K562 (cell line): Measurements from ENCODE around the gene BCL11A. TPM values are rescaled to one million over a fixed set of nuclear protein-coding genes. Genes with fewer than 3 reads are reported as not detected.

Experiments
- BDP1 ChIP-seq: IDR thresholded peaks from 3 replicates; pipeline ENCODE4 v1.6.1; 2011; ENCODE audit not compliant: insufficient read length, insufficient read depth
- CHD2 ChIP-seq: IDR thresholded peaks from 2 replicates; pipeline ENCODE4 v1.6.1; 2011; ENCODE audit warnings: low read depth, low read length
- EP300 ChIP-seq: IDR thresholded peaks from 2 replicates; pipeline ENCODE4 v1.6.1; 2012; ENCODE audit warnings: low read length, improper control_type of control experiment
- ETV6 ChIP-seq, 3 experiments: fragments of 150-350 bp in 1 of 3; sonication (generic) in 1 of 3; formaldehyde crosslinking in 1 of 3; IDR thresholded peaks; 2 replicates each; pipeline versions ENCODE4 v1.6.1 to v1.8.0; 2014 to 2022; ENCODE audit warnings: borderline replicate concordance in 2 of 3, low read depth in 2 of 3, antibody characterized with exemption in 1 of 3, low read length in 1 of 3, mild to moderate bottlenecking in 1 of 3, missing genetic modification reagents in 1 of 3
- HCFC1 ChIP-seq: IDR thresholded peaks from 2 replicates; pipeline ENCODE4 v1.6.1; 2012; ENCODE audit warnings: low read depth, low read length, improper control_type of control experiment
- HNRNPK ChIP-seq: fragments of 200-400 bp; formaldehyde crosslinking; IDR thresholded peaks from one replicate; pipeline ENCODE4 v1.6.1; 2018; ENCODE audit warnings: mild to moderate bottlenecking, low read depth, low read length; ENCODE audit not compliant: poor library complexity, severe bottlenecking
- KDM4B ChIP-seq, 2 experiments: fragments of 450-650 bp in 1 of 2; sonication (generic) in 1 of 2; IDR thresholded peaks; 2 replicates each; pipeline ENCODE4 v1.6.1; 2016 to 2017; ENCODE audit warnings: borderline replicate concordance in 2 of 2, antibody characterized with exemption in 1 of 2, low read depth in 1 of 2, mild to moderate bottlenecking in 1 of 2
- PATZ1 ChIP-seq: fragments of 250-450 bp; sonication (Bioruptor Pico); IDR thresholded peaks from 2 replicates; pipeline ENCODE4 v1.5.0; 2020; ENCODE audit warnings: mild to moderate bottlenecking, borderline replicate concordance
- PHB2 ChIP-seq: fragments of 450-650 bp; IDR thresholded peaks from 2 replicates; pipeline ENCODE4 v1.6.1; 2017; ENCODE audit warnings: low read depth
- PYGO2 ChIP-seq: fragments of 450-650 bp; IDR thresholded peaks from 2 replicates; pipeline ENCODE4 v1.6.1; 2016; ENCODE audit warnings: mild to moderate bottlenecking, missing genetic modification characterization, moderate library complexity, missing compliant biosample characterization
- RB1 ChIP-seq: fragments of 450-650 bp; IDR thresholded peaks from 2 replicates; pipeline ENCODE4 v1.6.1; 2017; ENCODE audit warnings: low read depth, mild to moderate bottlenecking
- RBM22 ChIP-seq: fragments of 200-400 bp; formaldehyde crosslinking; IDR thresholded peaks from 2 replicates; pipeline ENCODE4 v1.6.1; 2018; ENCODE audit warnings: low read length, low read depth; ENCODE audit not compliant: poor library complexity, severe bottlenecking
- RBM25 ChIP-seq: fragments of 200-400 bp; formaldehyde crosslinking; IDR thresholded peaks from 2 replicates; pipeline ENCODE4 v1.6.1; 2018; ENCODE audit warnings: low read length, low read depth, moderate library complexity; ENCODE audit not compliant: severe bottlenecking
- SAFB ChIP-seq: fragments of 200-400 bp; formaldehyde crosslinking; IDR thresholded peaks from 2 replicates; pipeline ENCODE4 v1.6.1; 2017; ENCODE audit warnings: low read depth, low read length, borderline replicate concordance
- TSC22D4 ChIP-seq: fragments of 450-650 bp; IDR thresholded peaks from 2 replicates; pipeline ENCODE4 v1.6.1; 2016; ENCODE audit warnings: missing genetic modification characterization, missing biosample characterization, control low read depth
- ZC3H8 ChIP-seq: fragments of 450-650 bp; IDR thresholded peaks from 2 replicates; pipeline ENCODE4 v1.6.1; 2017
- ZFP36 ChIP-seq: fragments of 150-350 bp; IDR thresholded peaks from 2 replicates; pipeline ENCODE4 v1.6.1; 2018; ENCODE audit warnings: low read length, low read depth; ENCODE audit not compliant: partially characterized antibody
- ZNF197 ChIP-seq: fragments of 200-800 bp; sonication (Bioruptor generic); IDR thresholded peaks from 2 replicates; pipeline ENCODE4 v1.6.1; 2016; ENCODE audit warnings: low read depth, missing genetic modification characterization, missing compliant biosample characterization
- ZNF217 ChIP-seq: sonication (generic); formaldehyde crosslinking; IDR thresholded peaks from 2 replicates; pipeline ENCODE4 v1.8.0; 2022; ENCODE audit warnings: mild to moderate bottlenecking, missing genetic modification reagents
- ZNF41 ChIP-seq: fragments of 250-450 bp; sonication (Bioruptor Pico); conservative IDR thresholded peaks from 2 replicates; pipeline ENCODE4 v1.4.0; 2020; ENCODE audit warnings: mild to moderate bottlenecking
- polyA plus RNA-seq, 8 experiments: library from polyadenylated mRNA; depleted of rRNA in 4 of 8; stranded (reverse) in 5 of 8; unstranded in 3 of 8; fragments of >200 nt; fragmentation: Nextera tagmentation in 2 of 8; fragmentation: Illumina TruSeq in 1 of 8; extraction: Ambion mirVana in 2 of 8; extraction: Trizol in 1 of 8; gene quantifications; 2 replicates each; pipeline versions ENCODE4 v1.2.1 to v1.2.3, GENCODE V29; 2011 to 2014; ENCODE audit warnings: inconsistent platforms in 1 of 8, missing spikeins in 1 of 8
- total RNA-seq, 7 experiments: library from RNA; depleted of rRNA in 6 of 7; stranded (reverse); fragments of >200 nt in 6 of 7; fragmentation: Illumina TruSeq in 2 of 7; extraction: Trizol in 2 of 7; gene quantifications; 2 replicates each; pipeline versions ENCODE4 v1.2.1 to v1.2.3, GENCODE V29; 2011 to 2021; ENCODE audit warnings: low replicate concordance in 1 of 7
- TF ChIP-seq, protein P1 (sequence below): fragments of 250-450 bp; sonication (Bioruptor Pico); IDR thresholded peaks from 2 replicates; pipeline ENCODE4 v1.4.0; 2020

The BCL11A gene
- total and polyA plus RNA-seq, 9 of the 15 experiments (the other 6 are each of a cell fraction or from before 2014, with no cell fraction given), result 0.13 TPM; not detected in 8

DNA sequence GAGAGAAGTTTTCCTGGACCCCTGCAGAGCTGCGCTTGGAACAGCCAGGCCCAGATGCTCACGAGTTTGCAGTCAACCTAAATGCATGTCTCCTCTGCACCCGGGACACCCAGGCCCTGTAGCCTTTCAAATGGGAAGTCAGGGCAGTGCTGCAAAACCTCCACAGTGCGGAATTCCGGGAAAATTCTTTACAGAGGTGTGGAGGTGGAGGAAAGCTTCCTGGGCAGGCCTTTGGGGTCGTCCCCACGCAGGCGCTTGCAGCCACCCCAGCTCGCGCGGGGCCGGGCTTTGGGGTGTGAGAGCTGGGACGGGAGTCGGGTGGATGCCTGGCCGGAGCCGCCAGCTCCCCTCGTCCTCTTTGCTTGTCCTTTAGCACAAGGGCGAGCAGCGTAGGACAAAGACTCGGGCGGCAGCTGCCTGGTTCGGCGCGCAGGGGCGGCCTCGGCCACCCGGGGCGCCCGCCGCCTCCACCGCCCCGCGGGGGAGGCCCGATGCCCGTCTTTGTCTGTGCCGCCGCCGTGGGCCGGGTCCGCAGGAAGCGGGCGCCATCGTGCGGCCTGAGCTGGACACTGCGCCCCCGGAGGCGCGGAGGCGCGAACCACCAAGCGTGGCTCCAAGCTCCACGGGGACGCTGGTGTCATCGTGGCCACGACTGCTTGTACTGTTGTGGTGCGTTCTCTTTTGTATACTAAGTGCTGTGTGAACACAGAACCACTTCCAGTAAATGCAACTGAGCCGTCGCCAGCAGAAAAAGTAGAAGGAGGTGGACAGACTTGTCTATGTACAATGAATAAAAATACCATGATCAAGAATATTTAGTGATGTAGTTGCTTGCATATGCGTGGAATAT is 28.2 kb upstream of the BCL11A start (continued):
- TF ChIP-seq ZNF217 (CRISPR knock-in tag) (no peak), SAFB (peak; percentile 65; the same call in 1 of the 2 replicates), CHD2 (no peak), RBM25 (no peak), HNRNPK (no peak), ZNF41 (CRISPR knock-in tag) (no peak), HCFC1 (no peak), EP300 (no peak), RB1 (peak; percentile 88), TSC22D4 (tag) (no peak), ETV6 (IDR thresholded peaks at IDR 0.05; ENCODE audit: borderline replicate concordance in 1 of 2, low read depth in 2 of 2, low read length in 1 of 2) (no peak), ETV6 (CRISPR knock-in tag; IDR thresholded peaks at IDR 0.05; ENCODE audit: borderline replicate concordance) (no peak), BDP1 (no peak), KDM4B (IDR thresholded peaks at IDR 0.05; ENCODE audit: borderline replicate concordance in 2 of 2, low read depth in 1 of 2) (no peak), ZNF197 (CRISPR knock-in tag) (no peak), PATZ1 (CRISPR knock-in tag) (no peak), ZFP36 (peak; percentile 39), ZC3H8 (no peak), PYGO2 (tag) (no peak), PHB2 (no peak), RBM22 (no peak)
- TF ChIP-seq, protein P1, sequence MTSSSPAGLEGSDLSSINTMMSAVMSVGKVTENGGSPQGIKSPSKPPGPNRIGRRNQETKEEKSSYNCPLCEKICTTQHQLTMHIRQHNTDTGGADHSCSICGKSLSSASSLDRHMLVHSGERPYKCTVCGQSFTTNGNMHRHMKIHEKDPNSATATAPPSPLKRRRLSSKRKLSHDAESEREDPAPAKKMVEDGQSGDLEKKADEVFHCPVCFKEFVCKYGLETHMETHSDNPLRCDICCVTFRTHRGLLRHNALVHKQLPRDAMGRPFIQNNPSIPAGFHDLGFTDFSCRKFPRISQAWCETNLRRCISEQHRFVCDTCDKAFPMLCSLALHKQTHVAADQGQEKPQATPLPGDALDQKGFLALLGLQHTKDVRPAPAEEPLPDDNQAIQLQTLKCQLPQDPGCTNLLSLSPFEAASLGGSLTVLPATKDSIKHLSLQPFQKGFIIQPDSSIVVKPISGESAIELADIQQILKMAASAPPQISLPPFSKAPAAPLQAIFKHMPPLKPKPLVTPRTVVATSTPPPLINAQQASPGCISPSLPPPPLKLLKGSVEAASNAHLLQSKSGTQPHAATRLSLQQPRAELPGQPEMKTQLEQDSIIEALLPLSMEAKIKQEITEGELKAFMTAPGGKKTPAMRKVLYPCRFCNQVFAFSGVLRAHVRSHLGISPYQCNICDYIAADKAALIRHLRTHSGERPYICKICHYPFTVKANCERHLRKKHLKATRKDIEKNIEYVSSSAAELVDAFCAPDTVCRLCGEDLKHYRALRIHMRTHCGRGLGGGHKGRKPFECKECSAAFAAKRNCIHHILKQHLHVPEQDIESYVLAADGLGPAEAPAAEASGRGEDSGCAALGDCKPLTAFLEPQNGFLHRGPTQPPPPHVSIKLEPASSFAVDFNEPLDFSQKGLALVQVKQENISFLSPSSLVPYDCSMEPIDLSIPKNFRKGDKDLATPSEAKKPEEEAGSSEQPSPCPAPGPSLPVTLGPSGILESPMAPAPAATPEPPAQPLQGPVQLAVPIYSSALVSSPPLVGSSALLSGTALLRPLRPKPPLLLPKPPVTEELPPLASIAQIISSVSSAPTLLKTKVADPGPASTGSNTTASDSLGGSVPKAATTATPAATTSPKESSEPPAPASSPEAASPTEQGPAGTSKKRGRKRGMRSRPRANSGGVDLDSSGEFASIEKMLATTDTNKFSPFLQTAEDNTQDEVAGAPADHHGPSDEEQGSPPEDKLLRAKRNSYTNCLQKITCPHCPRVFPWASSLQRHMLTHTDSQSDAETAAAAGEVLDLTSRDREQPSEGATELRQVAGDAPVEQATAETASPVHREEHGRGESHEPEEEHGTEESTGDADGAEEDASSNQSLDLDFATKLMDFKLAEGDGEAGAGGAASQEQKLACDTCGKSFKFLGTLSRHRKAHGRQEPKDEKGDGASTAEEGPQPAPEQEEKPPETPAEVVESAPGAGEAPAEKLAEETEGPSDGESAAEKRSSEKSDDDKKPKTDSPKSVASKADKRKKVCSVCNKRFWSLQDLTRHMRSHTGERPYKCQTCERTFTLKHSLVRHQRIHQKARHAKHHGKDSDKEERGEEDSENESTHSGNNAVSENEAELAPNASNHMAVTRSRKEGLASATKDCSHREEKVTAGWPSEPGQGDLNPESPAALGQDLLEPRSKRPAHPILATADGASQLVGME (CRISPR knock-in tag), result no peak
